Measurements from ENCODE around the gene MAT2A.

The MAT2A gene

DNA sequence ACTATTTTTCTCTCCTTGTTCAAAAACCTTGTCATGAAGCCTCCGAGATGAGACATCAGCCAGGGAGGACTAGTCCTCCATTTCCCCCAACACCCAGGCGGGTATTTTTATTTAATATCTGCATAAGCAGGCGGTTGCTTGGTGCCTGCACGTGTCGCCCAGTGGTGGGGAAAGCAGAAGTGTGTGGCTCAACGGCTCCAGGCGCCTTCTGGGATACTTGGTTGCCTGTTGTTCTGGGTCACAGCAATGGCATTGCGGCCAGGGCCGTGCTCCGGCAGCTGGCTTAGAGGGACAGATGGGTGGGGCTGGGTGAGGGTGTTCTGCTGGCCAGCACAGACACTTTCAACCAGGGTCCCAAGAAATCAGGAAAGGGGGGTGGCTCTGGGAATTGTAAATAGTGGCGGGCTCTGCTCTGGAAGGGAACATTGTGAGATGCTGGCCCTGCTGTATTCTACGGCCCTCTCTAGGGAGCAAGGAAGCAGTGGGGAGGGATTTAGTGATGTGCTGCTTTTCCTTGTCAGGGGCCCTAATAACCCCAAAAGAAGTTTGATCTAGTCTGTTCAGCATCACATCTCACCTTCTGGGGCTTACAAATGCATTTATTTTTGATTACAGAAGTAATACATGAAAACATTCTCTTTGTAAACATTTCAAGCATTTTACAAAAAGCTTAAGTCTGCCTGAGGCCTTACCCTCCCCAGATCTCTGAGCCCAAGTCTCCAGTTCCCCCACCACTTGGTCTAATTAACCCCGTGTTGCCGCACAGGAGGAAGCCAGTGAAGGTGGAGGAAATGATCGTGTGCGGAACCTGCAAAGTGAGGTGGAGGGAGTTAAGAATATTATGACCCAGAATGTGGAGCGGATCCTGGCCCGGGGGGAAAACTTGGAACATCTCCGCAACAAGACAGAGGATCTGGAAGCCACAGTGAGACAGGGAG is 39.5 kb downstream of the MAT2A start:
- TF ChIP-seq EZH2phosphoT487 (IDR thresholded peaks at IDR 0.05; ENCODE audit: borderline replicate concordance, low read length) = no peak
- TF ChIP-seq, protein P1, sequence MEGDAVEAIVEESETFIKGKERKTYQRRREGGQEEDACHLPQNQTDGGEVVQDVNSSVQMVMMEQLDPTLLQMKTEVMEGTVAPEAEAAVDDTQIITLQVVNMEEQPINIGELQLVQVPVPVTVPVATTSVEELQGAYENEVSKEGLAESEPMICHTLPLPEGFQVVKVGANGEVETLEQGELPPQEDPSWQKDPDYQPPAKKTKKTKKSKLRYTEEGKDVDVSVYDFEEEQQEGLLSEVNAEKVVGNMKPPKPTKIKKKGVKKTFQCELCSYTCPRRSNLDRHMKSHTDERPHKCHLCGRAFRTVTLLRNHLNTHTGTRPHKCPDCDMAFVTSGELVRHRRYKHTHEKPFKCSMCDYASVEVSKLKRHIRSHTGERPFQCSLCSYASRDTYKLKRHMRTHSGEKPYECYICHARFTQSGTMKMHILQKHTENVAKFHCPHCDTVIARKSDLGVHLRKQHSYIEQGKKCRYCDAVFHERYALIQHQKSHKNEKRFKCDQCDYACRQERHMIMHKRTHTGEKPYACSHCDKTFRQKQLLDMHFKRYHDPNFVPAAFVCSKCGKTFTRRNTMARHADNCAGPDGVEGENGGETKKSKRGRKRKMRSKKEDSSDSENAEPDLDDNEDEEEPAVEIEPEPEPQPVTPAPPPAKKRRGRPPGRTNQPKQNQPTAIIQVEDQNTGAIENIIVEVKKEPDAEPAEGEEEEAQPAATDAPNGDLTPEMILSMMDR (IDR thresholded peaks at IDR 0.05; ENCODE audit: low read depth, low read length, poor library complexity, severe bottlenecking) = no peak
- Histone ChIP-seq H4K20me1 (ENCODE audit: control insufficient read depth, insufficient read depth, low read depth, low read length) (no peaks in the 10 kb centered on the region), H3K36me3 (ENCODE audit: control insufficient read depth, low read length) (peaks cover 44% of the 10 kb centered on the region), H3K9me3 (ENCODE audit: control insufficient read depth, insufficient read depth, low read length) (no peaks in the 10 kb centered on the region), H3K4me1 (ENCODE audit: control insufficient read depth, low read length) (peaks cover 28% of the 10 kb centered on the region), H3K9me2 (replicated peaks; ENCODE audit: control insufficient read depth, low read length) (no peaks in the 10 kb centered on the region), H3F3A (ENCODE audit: control insufficient read depth, insufficient read depth) (no peaks in the 10 kb centered on the region), H3K4me2 (ENCODE audit: low read length) (peak overlapping the region; percentile 99), H3K79me2 (ENCODE audit: control insufficient read depth, low read length) (peaks cover 31% of the 10 kb centered on the region), H3K27ac (ENCODE audit: low read depth, low read length) (peak overlapping the region; percentile 62), H3K27me3 (ENCODE audit: control insufficient read depth, low read length) (no peaks in the 10 kb centered on the region), H3K4me3 (ENCODE audit: low read length) (peak overlapping the region; percentile 99)

DNA sequence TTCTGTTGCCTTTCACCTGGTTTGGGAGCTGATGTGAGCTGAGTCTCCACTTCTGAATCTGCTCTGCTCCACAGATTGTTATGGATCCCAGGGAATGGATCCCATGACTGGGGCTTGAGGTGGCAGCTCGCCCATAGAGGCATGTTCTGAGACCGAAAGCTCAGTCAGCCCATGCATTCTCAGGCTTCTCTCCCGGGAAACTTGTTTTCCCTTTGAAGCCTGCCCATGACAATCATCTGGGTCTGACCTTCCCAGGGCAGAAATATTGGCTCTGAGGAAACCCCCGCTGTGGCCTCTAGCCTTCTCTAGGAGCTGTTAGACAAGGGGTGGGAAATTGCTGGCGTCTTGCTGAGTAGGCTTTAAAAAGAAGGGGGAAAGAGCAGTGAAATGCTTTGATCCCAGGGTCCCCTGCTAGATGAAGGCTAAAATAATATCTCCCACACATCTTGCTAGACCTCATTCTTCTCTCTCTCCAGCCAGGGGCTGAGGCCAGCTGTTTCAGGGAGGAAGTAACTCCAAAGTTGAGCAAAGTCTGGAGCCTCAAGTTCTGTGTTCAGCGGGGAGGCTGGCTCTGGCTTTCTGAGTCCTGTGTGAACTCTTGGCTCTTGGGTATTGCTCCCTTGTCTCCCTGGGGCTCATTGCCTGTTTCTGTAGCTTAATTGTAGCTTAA is 40.4 kb downstream of the MAT2A start:
- peaks cover 44% of the 10 kb centered on the region for H3K36me3 ChIP-seq (ENCODE audit: control insufficient read depth, low read length)
- peaks cover 28% of the 10 kb centered on the region for H3K4me1 ChIP-seq (ENCODE audit: control insufficient read depth, low read length)
- no peaks in the 10 kb centered on the region for H3K9me2 ChIP-seq (replicated peaks; ENCODE audit: control insufficient read depth, low read length)
- H3F3A ChIP-seq (ENCODE audit: control insufficient read depth, insufficient read depth) = no peaks in the 10 kb centered on the region
- no peaks in the 10 kb centered on the region for H3K27me3 ChIP-seq (ENCODE audit: control insufficient read depth, low read length)
- H3K27ac ChIP-seq (ENCODE audit: low read depth, low read length) = peak overlapping the region; percentile 62
- TF ChIP-seq EZH2phosphoT487 (IDR thresholded peaks at IDR 0.05; ENCODE audit: borderline replicate concordance, low read length) = no peak
- TF ChIP-seq, protein P1 (IDR thresholded peaks at IDR 0.05; ENCODE audit: low read depth, low read length, poor library complexity, severe bottlenecking) = no peak
- no peaks in the 10 kb centered on the region for H3K9me3 ChIP-seq (ENCODE audit: control insufficient read depth, insufficient read depth, low read length)
- H3K79me2 ChIP-seq (ENCODE audit: control insufficient read depth, low read length) = peaks cover 31% of the 10 kb centered on the region
- peak overlapping the region; percentile 99 for H3K4me2 ChIP-seq (ENCODE audit: low read length)
- H4K20me1 ChIP-seq (ENCODE audit: control insufficient read depth, insufficient read depth, low read depth, low read length) = no peaks in the 10 kb centered on the region
- H3K4me3 ChIP-seq (ENCODE audit: low read length) = peak overlapping the region; percentile 99

DNA sequence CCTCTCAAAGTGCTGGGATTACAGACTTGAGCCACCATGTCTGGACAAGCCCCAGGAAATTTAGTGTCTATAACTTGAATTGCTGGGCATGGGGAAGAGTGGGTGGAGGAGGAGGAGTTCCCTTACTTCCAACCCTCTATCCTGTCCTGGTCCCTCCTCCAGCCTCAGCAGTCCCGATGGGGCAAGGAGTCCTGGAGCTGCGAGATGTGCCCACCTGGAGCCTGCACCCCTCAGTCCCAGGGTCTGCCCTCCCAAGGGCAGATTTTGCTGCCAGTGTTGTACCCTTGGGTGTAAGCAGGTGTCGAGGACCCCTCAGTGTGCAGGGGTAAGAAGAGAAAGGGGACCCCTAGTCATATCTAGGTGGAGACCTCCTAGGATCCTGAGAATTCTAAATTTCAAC is 41.2 kb downstream of the MAT2A start:
- Histone ChIP-seq H3K9me2 (replicated peaks; ENCODE audit: control insufficient read depth, low read length) (no peaks in the 10 kb centered on the region), H3K27ac (ENCODE audit: low read depth, low read length) (no peak overlapping the region), H3K9me3 (ENCODE audit: control insufficient read depth, insufficient read depth, low read length) (no peaks in the 10 kb centered on the region), H3K27me3 (ENCODE audit: control insufficient read depth, low read length) (no peaks in the 10 kb centered on the region), H3K36me3 (ENCODE audit: control insufficient read depth, low read length) (peaks cover 44% of the 10 kb centered on the region), H3K4me3 (ENCODE audit: low read length) (no peak overlapping the region), H3K79me2 (ENCODE audit: control insufficient read depth, low read length) (peaks cover 31% of the 10 kb centered on the region), H3F3A (ENCODE audit: control insufficient read depth, insufficient read depth) (no peaks in the 10 kb centered on the region), H3K4me2 (ENCODE audit: low read length) (peak overlapping the region; percentile 99; the same call in 1 of the 2 replicates), H3K4me1 (ENCODE audit: control insufficient read depth, low read length) (peaks cover 35% of the 10 kb centered on the region), H4K20me1 (ENCODE audit: control insufficient read depth, insufficient read depth, low read depth, low read length) (no peaks in the 10 kb centered on the region)
- TF ChIP-seq, protein P1 (IDR thresholded peaks at IDR 0.05; ENCODE audit: low read depth, low read length, poor library complexity, severe bottlenecking) = no peak
- TF ChIP-seq EZH2phosphoT487 (IDR thresholded peaks at IDR 0.05; ENCODE audit: borderline replicate concordance, low read length) = no peak
